ENCODE measurements around the gene PDLIM7. TPM values are rescaled to one million over a fixed set of nuclear protein-coding genes. Genes with fewer than 3 reads are reported as not detected.

Gene PDLIM7
- total RNA-seq, 2 experiments from 2014 or later: 38.8 to 58.0 TPM

DNA sequence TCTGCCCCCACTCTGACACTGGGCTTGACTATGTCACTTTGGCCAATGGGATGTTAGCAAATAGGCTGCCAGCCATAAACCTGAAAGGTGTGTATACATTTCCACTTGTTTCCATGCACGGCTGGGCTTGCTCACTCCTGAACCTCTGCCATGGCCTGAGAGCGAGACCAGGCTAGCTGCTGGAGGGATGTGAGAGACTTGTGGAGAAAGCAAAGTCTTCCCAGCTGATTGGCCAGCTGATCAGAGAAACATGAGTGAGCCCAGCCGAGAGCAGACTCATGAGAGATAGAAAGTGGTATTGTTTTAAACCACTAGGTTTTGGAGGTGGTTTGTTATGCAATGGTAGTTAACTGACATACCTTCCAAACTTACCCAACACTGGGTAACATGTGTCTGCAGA, 43.0 kb upstream of the PDLIM7 start:
- TF ChIP-seq CTCF (conservative IDR thresholded peaks at IDR 0.05; ENCODE audit: low read length) (no peak), EZH2phosphoT487 (IDR thresholded peaks at IDR 0.05; ENCODE audit: borderline replicate concordance, low read depth, low read length) (no peak)
- no peak for DNase-seq (ENCODE audit: low spot score)
- H3K4me1 ChIP-seq (ENCODE audit: insufficient read depth, low read length, poor library complexity, severe bottlenecking): no peaks in the 10 kb centered on the region
- H2AFZ ChIP-seq (ENCODE audit: low read length): no peak overlapping the region
- H3K4me2 ChIP-seq (ENCODE audit: low read length): no peak overlapping the region
- no peak overlapping the region for H3K27ac ChIP-seq (ENCODE audit: low read depth, low read length, poor library complexity, severe bottlenecking)
- H3K9me3 ChIP-seq (ENCODE audit: low read length): no peaks in the 10 kb centered on the region
- BruUV-seq (replicated peaks): no TSS peak
- H3K9me2 ChIP-seq (ENCODE audit: insufficient read depth, low read length): no peaks in the 10 kb centered on the region
- H4K20me1 ChIP-seq (ENCODE audit: insufficient read depth, low read length): no peaks in the 10 kb centered on the region
- intact Hi-C loops (cut with micrococcal nuclease; ENCODE audit: unreplicated experiment): no loop called here
- no peak overlapping the region for H3K4me3 ChIP-seq (ENCODE audit: low read depth, low read length, poor library complexity, severe bottlenecking)
- H3K79me2 ChIP-seq (ENCODE audit: insufficient read depth, low read depth, low read length): no peaks in the 10 kb centered on the region
- POLR2A ChIA-PET: interaction anchor here (0.7 kb wide), 2 partner anchors 24 to 90 kb away, joined by 5 read pairs; no protein-coding TSS in a partner anchor
- H3K36me3 ChIP-seq (ENCODE audit: insufficient read depth, low read length): peaks cover 57% of the 10 kb centered on the region
- CTCF ChIA-PET (ENCODE audit: unreplicated experiment): interaction anchor here (0.5 kb wide), 1 partner anchor 610 kb away, joined by 3 read pairs; no protein-coding TSS in a partner anchor

DNA sequence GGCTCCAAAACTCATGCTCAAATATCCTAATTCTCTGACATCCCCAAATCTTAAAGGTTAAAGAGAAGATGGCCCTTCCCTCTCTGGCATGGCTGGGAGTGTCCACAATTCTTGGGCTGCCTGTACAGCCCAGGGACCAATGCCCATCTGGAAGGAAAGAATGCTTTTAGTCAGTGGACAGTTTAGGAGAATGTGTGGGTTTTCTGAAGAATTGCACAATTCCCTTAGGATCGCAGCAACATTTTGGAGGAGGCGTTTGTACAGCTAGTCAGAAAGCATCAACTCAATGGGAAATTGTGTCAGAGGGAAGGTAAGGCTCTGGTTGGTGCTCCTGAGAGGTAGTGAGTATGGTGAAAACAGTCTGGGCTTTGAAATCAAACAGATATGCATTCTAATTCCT, 42.0 kb upstream of the PDLIM7 start:
- no TSS peak for BruUV-seq (replicated peaks)
- CTCF ChIA-PET (ENCODE audit: unreplicated experiment): no interaction called here
- H3K79me2 ChIP-seq (ENCODE audit: insufficient read depth, low read depth, low read length): no peaks in the 10 kb centered on the region

More for the DNA sequence above, 42.0 kb upstream of the PDLIM7 start:
- H3K27ac ChIP-seq (ENCODE audit: low read depth, low read length, poor library complexity, severe bottlenecking): no peak overlapping the region
- H3K4me1 ChIP-seq (ENCODE audit: insufficient read depth, low read length, poor library complexity, severe bottlenecking): no peaks in the 10 kb centered on the region
- POLR2A ChIA-PET: interaction anchor here (0.7 kb wide), 1 partner anchor 868 kb away, joined by 7 read pairs; no protein-coding TSS in a partner anchor
- H2AFZ ChIP-seq (ENCODE audit: low read length): no peak overlapping the region
- no peak for DNase-seq (ENCODE audit: low spot score)
- H3K9me3 ChIP-seq (ENCODE audit: low read length): no peaks in the 10 kb centered on the region
- peaks cover 63% of the 10 kb centered on the region for H3K36me3 ChIP-seq (ENCODE audit: insufficient read depth, low read length)
- H3K9me2 ChIP-seq (ENCODE audit: insufficient read depth, low read length): no peaks in the 10 kb centered on the region
- TF ChIP-seq EZH2phosphoT487 (IDR thresholded peaks at IDR 0.05; ENCODE audit: borderline replicate concordance, low read depth, low read length) (no peak), CTCF (conservative IDR thresholded peaks at IDR 0.05; ENCODE audit: low read length) (no peak)
- no peak overlapping the region for H3K4me3 ChIP-seq (ENCODE audit: low read depth, low read length, poor library complexity, severe bottlenecking)
- no peaks in the 10 kb centered on the region for H4K20me1 ChIP-seq (ENCODE audit: insufficient read depth, low read length)
- no peak overlapping the region for H3K4me2 ChIP-seq (ENCODE audit: low read length)
- intact Hi-C loops (cut with micrococcal nuclease; ENCODE audit: unreplicated experiment): no loop called here

Data from OCI-LY7 (cell line).